Epidermal melanocyte (primary cell): ENCODE measurements around the gene SPON2.

ENCODE experiments used
- DNase-seq: peaks from one replicate; pipeline ENCODE4 v3.0.0; 2011; ENCODE audit warnings: low spot score; ENCODE audit not compliant: insufficient read length

SPON2 gene

GRCh38 chr4:1195109-1195671 is 22.8 kb upstream of the SPON2 start:
- no peak for DNase-seq

- DNase-seq, result no peak
Measured at GRCh38 chr4:1194010-1194900, 21.9 kb upstream of the SPON2 start.

- no peak for DNase-seq
Measured at GRCh38 chr4:1193206-1194009, 21.0 kb upstream of the SPON2 start.

- peak; percentile 63 for DNase-seq
Measured at GRCh38 chr4:1192493-1193205, 20.3 kb upstream of the SPON2 start.

- peak; percentile 100 for DNase-seq
Measured at GRCh38 chr4:1192091-1192492, 19.7 kb upstream of the SPON2 start.

GRCh38 chr4:1191621-1192020 is 19.2 kb upstream of the SPON2 start:
- no peak for DNase-seq

- no peak for DNase-seq
Measured at GRCh38 chr4:1187182-1187581, 14.8 kb upstream of the SPON2 start.

GRCh38 chr4:1183985-1184773 is 11.8 kb upstream of the SPON2 start:
- DNase-seq, result no peak

- DNase-seq, result no peak
Measured at GRCh38 chr4:1182313-1182712, 9.9 kb upstream of the SPON2 start.

GRCh38 chr4:1180663-1181062 is 8.3 kb upstream of the SPON2 start:
- DNase-seq, result no peak

- no peak for DNase-seq
Measured at GRCh38 chr4:1179976-1180375, 7.6 kb upstream of the SPON2 start.

- no peak for DNase-seq
Measured at GRCh38 chr4:1179089-1179441, 6.7 kb upstream of the SPON2 start.

GRCh38 chr4:1178300-1179088 is 6.1 kb upstream of the SPON2 start:
- no peak for DNase-seq

- no peak for DNase-seq
Measured at GRCh38 chr4:1177274-1178141, 5.1 kb upstream of the SPON2 start.

GRCh38 chr4:1176398-1177273 is 4.3 kb upstream of the SPON2 start:
- no peak for DNase-seq

GRCh38 chr4:1175635-1176229 is 3.3 kb upstream of the SPON2 start:
- no peak for DNase-seq

GRCh38 chr4:1174941-1175634 is 2.7 kb upstream of the SPON2 start:
- no peak for DNase-seq
